ENCODE data around the gene ABLIM1. TPM values are rescaled to one million over a fixed set of nuclear protein-coding genes. Genes with fewer than 3 reads are reported as not detected.

Gene ABLIM1
- total and polyA plus RNA-seq, 2 of the 4 experiments (the other 2 are of a cell fraction): 7.7 to 9.9 TPM

DNA sequence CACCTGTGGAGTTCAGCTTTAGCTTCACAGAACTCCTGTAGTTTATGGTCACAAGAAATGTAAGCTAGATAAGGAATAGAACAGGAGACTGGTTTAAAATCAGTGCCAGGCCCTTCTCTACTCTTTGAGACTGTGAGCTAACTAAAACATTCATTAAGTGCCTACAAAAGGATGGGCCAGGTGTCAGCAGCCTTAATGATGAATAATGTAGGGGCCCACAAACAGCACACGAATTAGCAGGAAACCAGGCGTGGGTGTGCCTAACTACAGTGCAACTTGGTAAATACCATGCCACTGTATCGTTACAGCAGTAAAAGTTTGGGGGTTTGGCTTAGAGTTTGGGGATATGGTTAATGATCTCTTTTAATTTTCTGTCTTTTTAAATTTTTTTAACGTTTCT is 6.1 kb upstream of the ABLIM1 start:
- H3K4ac ChIP-seq (ENCODE audit: low read depth, low read length): no peak overlapping the region
- no peaks in the 10 kb centered on the region for H3K4me1 ChIP-seq (ENCODE audit: control insufficient read depth, insufficient read depth, low read length)
- H4K8ac ChIP-seq (ENCODE audit: low read depth in 2 of 2, low read length in 2 of 2): no peak overlapping the region
- no peak overlapping the region for H2AFZ ChIP-seq (replicated peaks; ENCODE audit: low read length, poor library complexity)
- H2BK20ac ChIP-seq (ENCODE audit: low read depth, low read length): no peak overlapping the region
- no peak overlapping the region for H2AK5ac ChIP-seq (ENCODE audit: low read depth, low read length)
- H4K91ac ChIP-seq (ENCODE audit: insufficient read depth, low read depth, low read length): no peak overlapping the region
- H4K5ac ChIP-seq (ENCODE audit: low read depth, low read length): no peak overlapping the region
- ChIA-PET POLR2A (ENCODE audit: unreplicated experiment) (no interaction called here), CTCF (interaction anchor here (0.9 kb wide), 1 partner anchor 118 kb away, joined by 3 read pairs; no protein-coding TSS in a partner anchor)
- no peak overlapping the region for H3K27ac ChIP-seq (ENCODE audit: insufficient read depth, low read length)
- no peaks in the 10 kb centered on the region for H4K20me1 ChIP-seq (ENCODE audit: insufficient read depth, low read length)
- no peak overlapping the region for H3K23ac ChIP-seq (ENCODE audit: low read depth, low read length)
- H2BK15ac ChIP-seq (ENCODE audit: low read depth, low read length): no peak overlapping the region
- H3K9me3 ChIP-seq (ENCODE audit: control insufficient read depth, insufficient read depth, low read length): peaks cover 5% of the 10 kb centered on the region; the same call in 1 of the 2 replicates
- BruUV-seq (replicated peaks): no TSS peak
- no peak for ATAC-seq (ENCODE audit: low read depth)
- intact Hi-C loops (cut with micrococcal nuclease): no loop called here
- H2AK9ac ChIP-seq (replicated peaks; ENCODE audit: low read depth, low read length, poor library complexity): no peak overlapping the region
- no CpG with 5 or more reads among the region's 4 CpGs for WGBS, 2 experiments (ENCODE audit: extremely low coverage in 2 of 2, insufficient read length in 1 of 2)
- no peak overlapping the region for H3K4me2 ChIP-seq (ENCODE audit: low read depth, low read length)
- H3K18ac ChIP-seq (ENCODE audit: low read depth, low read length): no peak overlapping the region
- H3K4me3 ChIP-seq (ENCODE audit: insufficient read depth, low read depth, low read length): no peak overlapping the region
- H3K9me1 ChIP-seq (ENCODE audit: insufficient read depth, low read length): no peaks in the 10 kb centered on the region
- H3K56ac ChIP-seq (ENCODE audit: extremely low read depth, insufficient read depth, low read length): no peak overlapping the region
- no peaks in the 10 kb centered on the region; a peak in 1 of 4 replicates for H3K79me1 ChIP-seq (ENCODE audit: low read depth in 1 of 2, low read length in 2 of 2)
- H3K36me3 ChIP-seq (ENCODE audit: control insufficient read depth, insufficient read depth, low read length): no peaks in the 10 kb centered on the region
- H2BK5ac ChIP-seq (ENCODE audit: low read depth, low read length, poor library complexity, severe bottlenecking): no peak overlapping the region
- in situ Hi-C loops (cut with MboI; ENCODE audit: low sequenced_read_pairs): no loop called here
- dilution Hi-C loops (cut with HindIII; ENCODE audit: low sequenced_read_pairs, unreplicated experiment): no loop called here
- no peak overlapping the region for H3K14ac ChIP-seq (replicated peaks; ENCODE audit: low read depth, low read length)
- H2BK120ac ChIP-seq (ENCODE audit: low read depth, low read length): no peak overlapping the region
- no peak for TF ChIP-seq CHD1 (IDR thresholded peaks at IDR 0.05; ENCODE audit: low read depth, low read length)
- no peak for TF ChIP-seq RFX5 (IDR thresholded peaks at IDR 0.05; ENCODE audit: low read depth, low read length)
- no peak for TF ChIP-seq NFE2L2 (IDR thresholded peaks at IDR 0.05; ENCODE audit: low read depth, low read length)
- TF ChIP-seq MAZ (IDR thresholded peaks at IDR 0.05; ENCODE audit: borderline replicate concordance, low read depth, low read length): no peak
- no peak for TF ChIP-seq RCOR1 (IDR thresholded peaks at IDR 0.05; ENCODE audit: insufficient replicate concordance, low read length)
- no peak for TF ChIP-seq SMC3 (IDR thresholded peaks at IDR 0.05; ENCODE audit: low read depth, low read length)
- TF ChIP-seq RAD21 (IDR thresholded peaks at IDR 0.05; ENCODE audit: low read length): no peak
- TF ChIP-seq CEBPB (IDR thresholded peaks at IDR 0.05; ENCODE audit: low read depth, low read length): no peak
- TF ChIP-seq MXI1 (IDR thresholded peaks at IDR 0.05; ENCODE audit: borderline replicate concordance, low read depth, low read length): no peak
- TF ChIP-seq, protein P1, sequence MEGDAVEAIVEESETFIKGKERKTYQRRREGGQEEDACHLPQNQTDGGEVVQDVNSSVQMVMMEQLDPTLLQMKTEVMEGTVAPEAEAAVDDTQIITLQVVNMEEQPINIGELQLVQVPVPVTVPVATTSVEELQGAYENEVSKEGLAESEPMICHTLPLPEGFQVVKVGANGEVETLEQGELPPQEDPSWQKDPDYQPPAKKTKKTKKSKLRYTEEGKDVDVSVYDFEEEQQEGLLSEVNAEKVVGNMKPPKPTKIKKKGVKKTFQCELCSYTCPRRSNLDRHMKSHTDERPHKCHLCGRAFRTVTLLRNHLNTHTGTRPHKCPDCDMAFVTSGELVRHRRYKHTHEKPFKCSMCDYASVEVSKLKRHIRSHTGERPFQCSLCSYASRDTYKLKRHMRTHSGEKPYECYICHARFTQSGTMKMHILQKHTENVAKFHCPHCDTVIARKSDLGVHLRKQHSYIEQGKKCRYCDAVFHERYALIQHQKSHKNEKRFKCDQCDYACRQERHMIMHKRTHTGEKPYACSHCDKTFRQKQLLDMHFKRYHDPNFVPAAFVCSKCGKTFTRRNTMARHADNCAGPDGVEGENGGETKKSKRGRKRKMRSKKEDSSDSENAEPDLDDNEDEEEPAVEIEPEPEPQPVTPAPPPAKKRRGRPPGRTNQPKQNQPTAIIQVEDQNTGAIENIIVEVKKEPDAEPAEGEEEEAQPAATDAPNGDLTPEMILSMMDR (conservative IDR thresholded peaks at IDR 0.05; ENCODE audit: low read depth, low read length): no peak
- no peak for TF ChIP-seq FOS (IDR thresholded peaks at IDR 0.05; ENCODE audit: low read depth, low read length)
- no peak for TF ChIP-seq POLR2A (IDR thresholded peaks at IDR 0.05; ENCODE audit: low read depth, low read length)
- no peak for TF ChIP-seq BHLHE40 (IDR thresholded peaks at IDR 0.05; ENCODE audit: low read depth, low read length)
- TF ChIP-seq, protein P2, sequence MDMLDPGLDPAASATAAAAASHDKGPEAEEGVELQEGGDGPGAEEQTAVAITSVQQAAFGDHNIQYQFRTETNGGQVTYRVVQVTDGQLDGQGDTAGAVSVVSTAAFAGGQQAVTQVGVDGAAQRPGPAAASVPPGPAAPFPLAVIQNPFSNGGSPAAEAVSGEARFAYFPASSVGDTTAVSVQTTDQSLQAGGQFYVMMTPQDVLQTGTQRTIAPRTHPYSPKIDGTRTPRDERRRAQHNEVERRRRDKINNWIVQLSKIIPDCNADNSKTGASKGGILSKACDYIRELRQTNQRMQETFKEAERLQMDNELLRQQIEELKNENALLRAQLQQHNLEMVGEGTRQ (IDR thresholded peaks at IDR 0.05; ENCODE audit: low read depth, low read length): no peak
- TF ChIP-seq MAFK (IDR thresholded peaks at IDR 0.05; ENCODE audit: low read depth, low read length): no peak
- TF ChIP-seq, protein P3, sequence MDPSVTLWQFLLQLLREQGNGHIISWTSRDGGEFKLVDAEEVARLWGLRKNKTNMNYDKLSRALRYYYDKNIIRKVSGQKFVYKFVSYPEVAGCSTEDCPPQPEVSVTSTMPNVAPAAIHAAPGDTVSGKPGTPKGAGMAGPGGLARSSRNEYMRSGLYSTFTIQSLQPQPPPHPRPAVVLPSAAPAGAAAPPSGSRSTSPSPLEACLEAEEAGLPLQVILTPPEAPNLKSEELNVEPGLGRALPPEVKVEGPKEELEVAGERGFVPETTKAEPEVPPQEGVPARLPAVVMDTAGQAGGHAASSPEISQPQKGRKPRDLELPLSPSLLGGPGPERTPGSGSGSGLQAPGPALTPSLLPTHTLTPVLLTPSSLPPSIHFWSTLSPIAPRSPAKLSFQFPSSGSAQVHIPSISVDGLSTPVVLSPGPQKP (IDR thresholded peaks at IDR 0.05; ENCODE audit: borderline replicate concordance, low read depth, low read length): no peak
- no peak for DNase-seq
- no peak overlapping the region for H3K9ac ChIP-seq (ENCODE audit: low read depth, low read length)
- peaks cover 13% of the 10 kb centered on the region for H3K27me3 ChIP-seq (ENCODE audit: control insufficient read depth, insufficient read depth, low read length)

All from IMR-90 (cell line).